ENCODE data around the gene ADM5. TPM values are rescaled to one million over a fixed set of nuclear protein-coding genes. Genes with fewer than 3 reads are reported as not detected.
A peak's percentile ranks its signal among the peaks of the same experiment; 100 is the strongest.

Gene ADM5
- total RNA-seq, 1 experiment from 2014 or later: 1.4 TPM

DNA sequence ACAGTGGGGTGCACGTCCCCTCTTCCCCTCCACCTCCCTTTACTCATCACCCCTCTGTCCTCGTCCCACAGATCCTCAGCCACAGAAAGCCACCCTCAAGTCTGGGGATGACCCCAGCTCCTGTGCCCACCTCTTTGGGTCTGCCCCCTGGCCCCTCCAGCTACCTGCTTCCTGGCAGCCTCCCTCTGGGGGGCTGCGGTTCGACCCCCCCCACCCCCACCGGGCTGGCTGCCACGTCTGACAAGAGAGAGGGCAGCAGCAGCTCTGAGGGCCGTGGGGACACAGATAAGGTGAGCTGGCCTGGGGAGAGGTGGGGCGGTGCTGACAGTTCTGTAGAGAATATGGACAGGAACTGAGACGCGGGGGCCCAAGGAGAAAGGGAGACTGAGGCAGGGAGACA lies 34.8 kb upstream of the ADM5 start:
- no peak for DNase-seq
- Histone ChIP-seq H3K27me3 (ENCODE audit: control insufficient read depth, insufficient read depth, low read length) (no peaks in the 10 kb centered on the region), H3K4me3 (ENCODE audit: insufficient read depth, low read depth, low read length) (no peak overlapping the region), H3K36me3 (replicated peaks; ENCODE audit: control insufficient read depth, insufficient read depth, low read length) (peaks cover 36% of the 10 kb centered on the region)

DNA sequence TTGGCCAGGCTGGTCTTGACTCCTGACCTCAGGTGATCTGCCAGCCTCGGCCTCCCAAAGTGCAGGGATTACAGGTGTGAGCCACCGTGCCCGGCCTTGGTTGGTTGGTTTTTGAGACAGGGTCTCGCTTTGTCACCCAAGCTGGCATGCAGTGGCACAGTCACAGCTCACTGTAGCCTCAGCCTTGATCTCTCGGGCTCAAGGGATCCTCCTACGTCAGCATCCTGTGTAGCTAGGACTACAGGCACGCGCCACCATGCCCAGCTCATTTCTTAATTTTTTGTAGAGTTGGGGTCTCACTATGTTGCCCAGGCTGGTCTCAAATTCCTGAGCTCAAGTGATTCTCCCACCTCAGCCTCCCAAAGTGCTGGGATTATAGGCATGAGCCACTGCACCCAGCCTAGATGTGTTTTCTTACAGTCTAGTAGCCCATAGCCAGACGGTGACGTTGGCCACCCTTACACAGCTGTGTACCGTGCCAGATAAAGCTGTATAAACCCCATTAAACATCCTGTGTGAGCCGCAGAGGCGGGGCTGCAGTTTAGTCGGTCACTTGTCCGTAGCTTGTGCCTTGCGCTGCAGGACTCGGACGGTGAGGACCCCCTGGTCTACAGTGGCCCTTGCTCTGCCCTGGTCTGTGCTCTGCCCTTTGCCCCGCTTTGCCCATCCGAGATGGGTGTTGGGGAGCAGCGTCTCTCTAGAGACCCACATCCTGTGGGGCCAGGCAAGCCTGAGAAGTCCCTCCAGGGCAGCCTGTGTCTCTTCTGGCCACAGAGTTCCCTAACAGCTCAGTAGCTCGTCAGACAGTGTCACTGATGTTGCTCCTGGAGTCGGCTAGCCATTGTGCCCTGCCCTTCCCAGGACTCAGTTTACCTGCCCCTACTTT lies 33.6 kb upstream of the ADM5 start:
- DNase-seq: no peak
- Histone ChIP-seq H3K27me3 (ENCODE audit: control insufficient read depth, insufficient read depth, low read length) (no peaks in the 10 kb centered on the region), H3K4me3 (ENCODE audit: insufficient read depth, low read depth, low read length) (no peak overlapping the region), H3K36me3 (replicated peaks; ENCODE audit: control insufficient read depth, insufficient read depth, low read length) (peaks cover 37% of the 10 kb centered on the region)

DNA sequence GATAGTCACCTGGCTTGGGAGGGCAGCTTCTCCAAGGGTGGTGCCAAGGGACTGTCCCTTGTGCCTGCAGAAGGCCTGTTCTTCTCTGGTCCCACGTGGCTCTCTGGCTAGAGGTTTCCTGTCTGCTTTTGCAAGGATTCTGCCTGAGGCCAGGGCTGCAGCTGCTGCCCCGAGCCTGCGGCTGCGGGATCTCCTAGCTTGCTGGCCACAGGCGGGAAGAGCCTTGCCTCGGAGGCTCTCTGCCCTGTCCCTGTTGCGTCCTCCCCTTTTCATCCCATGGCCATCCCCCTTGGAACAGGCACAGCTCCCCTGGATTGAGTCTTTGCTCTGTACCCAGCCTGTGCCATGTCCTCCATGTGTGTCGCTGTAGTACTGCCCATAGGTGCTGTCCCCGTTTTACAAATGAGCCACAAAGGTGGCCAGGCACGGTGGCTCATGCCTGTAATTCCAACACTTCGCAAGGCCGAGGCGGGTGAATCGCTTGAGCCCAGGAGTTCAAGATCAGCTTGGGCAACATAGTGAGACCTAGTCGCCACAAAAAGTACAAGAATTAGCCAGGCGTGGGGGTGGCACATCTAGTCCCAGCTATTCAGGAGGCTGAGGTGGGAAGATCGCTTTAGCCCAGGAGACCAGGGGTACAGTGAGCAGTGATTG lies 32.8 kb upstream of the ADM5 start:
- Histone ChIP-seq H3K36me3 (replicated peaks; ENCODE audit: control insufficient read depth, insufficient read depth, low read length) (peaks cover 43% of the 10 kb centered on the region), H3K27me3 (ENCODE audit: control insufficient read depth, insufficient read depth, low read length) (no peaks in the 10 kb centered on the region), H3K4me3 (ENCODE audit: insufficient read depth, low read depth, low read length) (no peak overlapping the region)
- DNase-seq: no peak

DNA sequence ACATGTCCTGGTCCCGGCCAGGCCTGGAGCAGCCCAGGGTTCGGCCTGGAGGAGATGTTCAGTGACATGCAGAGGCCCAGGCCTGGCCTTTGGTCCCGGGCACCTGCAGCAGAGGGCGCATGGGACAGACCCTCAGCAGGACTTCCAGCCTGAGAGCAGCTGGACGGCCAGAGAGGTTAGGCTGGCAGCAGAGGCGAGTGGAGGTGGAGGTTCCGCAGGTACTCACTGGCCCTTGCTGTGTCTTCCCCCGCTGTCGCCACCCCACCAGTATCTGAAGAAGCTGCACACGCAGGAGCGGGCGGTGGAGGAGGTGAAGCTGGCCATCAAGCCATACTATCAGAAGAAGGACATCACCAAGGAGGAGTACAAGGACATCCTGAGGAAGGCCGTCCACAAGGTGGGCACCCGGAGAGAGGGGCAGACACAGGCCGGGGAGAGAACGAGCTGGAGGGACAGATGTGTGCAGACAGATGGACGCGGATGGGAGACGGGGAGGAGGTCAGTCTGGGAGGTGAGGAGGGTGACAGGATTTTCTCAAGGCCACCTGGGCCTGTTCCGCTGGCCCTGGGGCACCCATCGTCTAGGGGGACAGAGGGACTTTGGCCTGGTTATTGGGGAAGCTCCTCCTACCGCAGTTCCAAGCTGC lies 31.8 kb upstream of the ADM5 start:
- Histone ChIP-seq H3K4me3 (ENCODE audit: insufficient read depth, low read depth, low read length) (no peak overlapping the region), H3K36me3 (replicated peaks; ENCODE audit: control insufficient read depth, insufficient read depth, low read length) (peaks cover 52% of the 10 kb centered on the region), H3K27me3 (ENCODE audit: control insufficient read depth, insufficient read depth, low read length) (no peaks in the 10 kb centered on the region)
- no peak for DNase-seq

DNA sequence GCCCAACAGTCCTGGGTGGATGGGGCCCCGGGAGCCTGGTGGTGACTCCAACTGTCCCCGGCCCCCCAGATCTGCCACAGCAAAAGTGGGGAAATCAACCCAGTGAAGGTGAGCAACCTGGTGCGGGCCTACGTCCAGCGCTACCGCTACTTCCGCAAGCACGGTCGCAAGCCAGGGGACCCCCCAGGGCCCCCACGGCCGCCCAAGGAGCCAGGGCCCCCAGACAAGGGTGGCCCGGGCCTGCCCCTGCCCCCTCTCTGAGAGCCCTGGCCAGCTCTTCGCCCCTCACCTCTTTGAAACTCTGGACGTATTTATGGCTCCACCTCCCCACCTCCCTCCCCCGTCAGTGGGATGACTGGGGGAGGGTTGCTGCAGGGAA lies 31.3 kb upstream of the ADM5 start:
- Histone ChIP-seq H3K27me3 (ENCODE audit: control insufficient read depth, insufficient read depth, low read length) (no peaks in the 10 kb centered on the region), H3K4me3 (ENCODE audit: insufficient read depth, low read depth, low read length) (no peak overlapping the region), H3K36me3 (replicated peaks; ENCODE audit: control insufficient read depth, insufficient read depth, low read length) (peaks cover 57% of the 10 kb centered on the region)
- DNase-seq: no peak

DNA sequence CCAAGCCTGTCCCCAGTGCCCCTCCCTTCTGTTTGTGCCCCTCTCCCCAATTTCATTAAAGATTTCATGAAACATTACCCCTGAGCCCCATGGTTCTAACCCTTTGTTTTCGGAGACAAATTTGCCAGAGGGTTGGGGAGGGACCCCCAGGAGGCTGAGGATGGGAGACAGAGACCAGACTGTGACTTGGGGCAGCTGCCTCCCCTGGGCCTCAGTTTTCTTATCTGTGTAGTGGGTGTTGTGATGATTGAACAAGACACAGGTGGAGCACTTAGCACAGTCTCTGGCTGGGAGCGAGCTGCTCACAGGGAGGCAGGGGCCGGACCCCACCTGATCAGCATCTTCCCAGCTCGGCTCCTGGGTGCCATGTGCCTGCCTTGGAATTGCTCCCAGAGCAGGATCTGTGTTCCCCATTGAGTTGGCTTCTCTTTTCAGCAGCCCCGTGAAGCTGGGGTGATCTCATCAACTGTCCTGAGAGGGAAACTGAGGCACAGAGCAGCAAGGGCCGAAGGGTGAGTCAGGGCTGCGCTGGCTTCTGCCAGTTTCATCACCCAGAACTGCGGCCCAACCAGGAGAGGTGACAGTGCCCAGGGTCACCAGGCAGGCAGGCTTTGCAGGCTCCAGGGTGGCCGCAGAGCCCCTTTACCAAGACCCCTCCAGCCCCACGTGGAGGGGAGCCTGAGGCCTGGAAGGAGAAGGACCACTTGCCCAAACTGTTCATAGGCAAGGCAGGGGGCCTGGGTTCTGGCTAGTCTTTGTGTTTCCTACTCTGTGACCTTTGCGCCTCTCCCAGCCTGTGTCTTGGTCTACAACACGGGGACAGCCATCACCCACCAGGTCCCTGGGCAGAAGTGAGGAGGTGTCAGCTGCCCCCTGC lies 30.6 kb upstream of the ADM5 start:
- H3K36me3 ChIP-seq (replicated peaks; ENCODE audit: control insufficient read depth, insufficient read depth, low read length): peaks cover 56% of the 10 kb centered on the region
- no peak overlapping the region for H3K4me3 ChIP-seq (ENCODE audit: insufficient read depth, low read depth, low read length)
- no peak for DNase-seq
- no peaks in the 10 kb centered on the region for H3K27me3 ChIP-seq (ENCODE audit: control insufficient read depth, insufficient read depth, low read length)

DNA sequence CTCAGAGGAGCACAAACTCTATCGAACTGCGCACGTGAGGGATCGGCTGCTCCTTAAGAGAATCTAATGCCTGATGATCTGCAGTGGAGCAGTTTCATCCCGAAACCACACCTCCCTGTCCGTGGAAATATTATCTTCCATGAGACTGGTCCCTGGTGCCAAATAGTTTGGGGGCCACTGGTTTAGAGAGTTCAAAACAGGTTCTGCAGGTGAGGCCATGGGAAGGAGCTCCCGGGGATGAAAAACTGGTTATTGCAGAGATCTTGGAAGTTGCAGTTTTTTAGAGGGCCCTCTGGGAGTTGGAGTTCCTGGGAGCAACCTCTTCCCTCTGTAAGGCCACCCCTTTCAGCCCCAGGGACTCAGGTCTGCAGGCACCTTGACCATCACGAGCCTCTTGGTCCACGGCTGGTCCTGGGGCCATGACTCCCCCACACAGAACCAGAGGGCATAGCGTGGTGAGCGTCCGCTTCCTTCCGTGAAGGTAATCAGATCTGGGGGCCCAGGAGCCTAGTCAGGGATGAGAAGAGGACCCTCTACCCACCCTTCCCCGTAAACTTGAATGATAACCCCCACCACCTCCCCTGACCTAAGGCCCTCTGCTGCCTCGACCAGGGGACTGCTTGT lies 28.9 kb upstream of the ADM5 start:
- H3K36me3 ChIP-seq (replicated peaks; ENCODE audit: control insufficient read depth, insufficient read depth, low read length): peaks cover 46% of the 10 kb centered on the region
- H3K4me3 ChIP-seq (ENCODE audit: insufficient read depth, low read depth, low read length): no peak overlapping the region
- no peaks in the 10 kb centered on the region for H3K27me3 ChIP-seq (ENCODE audit: control insufficient read depth, insufficient read depth, low read length)
- DNase-seq: no peak

DNA sequence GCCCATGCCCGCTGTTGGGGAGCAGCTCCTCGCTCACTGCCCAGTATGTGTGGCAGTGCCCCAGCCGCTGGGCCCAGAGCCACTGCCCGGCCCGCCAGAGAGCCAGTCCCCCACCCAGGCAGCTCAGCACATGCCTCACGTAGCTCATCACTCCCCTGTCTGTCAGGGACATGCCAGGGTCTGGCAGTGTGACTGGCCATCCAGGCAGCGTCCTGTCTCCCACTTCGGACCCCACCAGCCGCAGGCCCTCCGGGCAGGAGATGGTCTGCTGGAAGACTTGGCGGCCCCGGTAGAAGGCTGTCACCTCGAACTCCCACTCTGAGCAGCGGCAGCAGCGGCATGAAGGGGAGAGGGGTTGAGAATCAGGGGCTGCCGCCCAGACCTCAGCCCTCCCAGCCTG lies 27.4 kb upstream of the ADM5 start:
- Histone ChIP-seq H3K4me3 (ENCODE audit: insufficient read depth, low read depth, low read length) (no peak overlapping the region), H3K27me3 (ENCODE audit: control insufficient read depth, insufficient read depth, low read length) (no peaks in the 10 kb centered on the region), H3K36me3 (replicated peaks; ENCODE audit: control insufficient read depth, insufficient read depth, low read length) (peaks cover 41% of the 10 kb centered on the region)
- no peak for DNase-seq

DNA sequence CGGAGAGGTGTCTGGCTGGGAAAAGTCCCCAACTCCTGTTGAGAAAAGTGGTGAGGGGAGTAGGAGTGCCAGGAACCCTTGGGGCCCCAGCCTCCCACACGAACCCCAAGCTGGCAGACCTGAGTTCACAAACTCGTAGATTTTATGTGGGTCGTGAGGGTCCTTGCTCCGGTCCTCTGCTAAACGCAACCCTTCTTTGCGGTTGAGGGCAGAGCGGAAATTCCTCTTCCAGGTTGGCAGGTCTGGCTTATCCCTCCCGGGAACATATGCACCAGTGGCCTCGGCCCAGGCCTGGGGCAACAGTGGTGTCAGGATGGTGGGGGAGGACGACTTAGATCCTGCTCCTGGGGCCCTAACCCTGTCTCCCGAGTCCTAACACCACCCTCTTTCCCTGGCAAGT lies 26.2 kb upstream of the ADM5 start:
- Histone ChIP-seq H3K27me3 (ENCODE audit: control insufficient read depth, insufficient read depth, low read length) (no peaks in the 10 kb centered on the region), H3K4me3 (ENCODE audit: insufficient read depth, low read depth, low read length) (no peak overlapping the region), H3K36me3 (replicated peaks; ENCODE audit: control insufficient read depth, insufficient read depth, low read length) (peaks cover 42% of the 10 kb centered on the region)
- DNase-seq: no peak

DNA sequence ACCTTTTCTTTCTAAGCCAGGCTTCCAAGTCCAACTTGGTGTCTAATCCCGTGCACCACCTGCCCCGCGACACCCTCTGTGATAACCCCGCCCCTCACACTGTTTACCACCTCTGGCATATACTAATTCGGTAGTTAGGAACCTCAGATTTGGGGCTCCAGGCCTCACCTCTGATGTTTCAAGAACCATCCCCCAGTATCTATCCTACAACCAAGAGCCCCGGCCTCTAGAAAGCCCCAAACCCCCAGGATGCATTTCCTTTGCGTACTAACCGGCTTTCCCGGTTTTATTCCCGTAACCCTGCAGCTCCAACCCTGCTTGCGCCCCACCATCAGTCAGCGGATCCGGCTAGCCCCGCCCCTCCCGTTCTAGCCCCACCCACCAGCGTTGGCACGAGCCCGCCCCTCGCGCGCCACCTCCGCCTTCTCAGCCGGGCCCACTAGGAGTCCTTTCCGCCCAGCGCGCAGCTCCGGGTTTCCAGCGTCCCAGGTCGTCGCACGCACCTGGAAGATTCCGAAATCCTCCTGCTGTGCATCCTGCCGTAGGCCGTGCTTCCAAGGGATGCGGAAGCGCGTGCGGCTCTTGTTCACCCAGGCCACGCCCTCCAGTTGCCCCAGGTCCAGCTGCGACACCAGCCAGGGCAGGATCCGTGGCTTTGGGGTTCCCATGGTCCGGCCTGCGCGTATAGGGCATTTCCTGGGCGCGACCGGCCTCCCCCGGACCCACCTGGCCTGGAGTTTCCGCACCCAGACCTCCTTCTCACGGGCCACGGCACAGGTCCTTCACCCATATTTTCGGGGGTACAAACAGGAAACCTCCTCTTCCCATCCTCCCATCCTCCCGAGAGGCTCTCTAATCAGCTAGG lies 25.0 kb upstream of the ADM5 start:
- Histone ChIP-seq H3K36me3 (replicated peaks; ENCODE audit: control insufficient read depth, insufficient read depth, low read length) (peaks cover 35% of the 10 kb centered on the region), H3K4me3 (ENCODE audit: insufficient read depth, low read depth, low read length) (peak overlapping the region; percentile 90), H3K27me3 (ENCODE audit: control insufficient read depth, insufficient read depth, low read length) (no peaks in the 10 kb centered on the region)
- peak; percentile 98 for DNase-seq

DNA sequence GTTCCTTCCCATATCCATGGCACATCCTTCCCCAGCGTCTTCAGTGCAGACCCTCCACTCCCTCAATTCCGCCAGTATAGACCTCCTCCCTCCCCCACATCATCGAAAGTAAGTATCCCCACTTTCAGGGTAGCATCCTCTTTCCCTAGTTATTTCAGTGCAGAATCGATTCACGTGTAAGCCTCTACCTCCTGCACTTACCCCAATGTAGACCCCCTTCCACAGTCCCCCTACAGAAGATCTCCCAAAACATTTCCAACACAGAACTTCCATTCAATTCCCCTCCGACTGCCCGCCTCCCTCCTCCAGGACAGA lies 24.4 kb upstream of the ADM5 start:
- no peak for DNase-seq
- peaks cover 33% of the 10 kb centered on the region for H3K36me3 ChIP-seq (replicated peaks; ENCODE audit: control insufficient read depth, insufficient read depth, low read length)
- H3K4me3 ChIP-seq (ENCODE audit: insufficient read depth, low read depth, low read length): peak overlapping the region; percentile 90
- H3K27me3 ChIP-seq (ENCODE audit: control insufficient read depth, insufficient read depth, low read length): no peaks in the 10 kb centered on the region

DNA sequence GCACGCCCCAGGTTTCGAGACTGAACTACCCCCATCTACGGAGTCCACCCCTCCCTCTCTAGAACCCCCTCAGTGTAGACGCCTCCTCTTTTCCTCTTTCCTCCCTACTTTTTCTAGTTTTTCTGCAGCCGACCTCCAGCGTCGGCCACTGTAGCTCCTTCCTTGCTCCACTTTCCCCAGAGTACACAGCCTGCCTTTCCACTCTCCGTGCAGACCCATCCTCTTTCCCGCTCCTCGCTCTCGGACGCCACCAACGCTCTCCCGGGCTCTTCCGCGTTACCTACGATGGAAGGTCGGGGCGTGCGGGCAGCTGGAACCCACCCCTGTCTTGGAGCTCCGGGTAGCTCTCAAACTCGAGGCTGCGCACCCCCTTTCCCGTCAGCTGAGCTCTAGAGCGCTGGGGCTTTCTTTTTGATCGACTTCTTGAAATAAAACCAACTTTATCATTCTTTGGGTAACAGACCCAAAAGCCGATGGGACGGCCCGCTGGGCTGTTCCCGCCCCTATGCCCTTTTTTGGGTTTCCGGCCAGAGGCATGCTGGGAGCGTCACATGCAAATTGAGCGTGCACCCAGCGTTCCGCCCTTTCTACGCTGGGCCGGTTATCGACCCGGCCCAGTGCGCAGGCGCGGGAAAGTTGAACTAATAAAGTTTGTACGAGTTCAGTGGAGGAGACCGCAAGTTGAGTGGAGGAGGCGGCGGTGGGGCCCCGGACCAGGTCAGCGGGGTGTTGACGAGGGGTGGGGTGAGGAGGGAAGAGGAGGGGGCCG lies 23.9 kb upstream of the ADM5 start, which contains the start of the genes BCL2L12 and IRF3:
Gene BCL2L12 (plus strand): TSS at position 583 of the 769 bp plus-strand sequence. CDS start 760 bp downstream, outside the sequence.
Gene IRF3 (minus strand): TSS at position 507 of the 769 bp plus-strand sequence. CDS start 1,019 bp downstream, outside the sequence.
- no peaks in the 10 kb centered on the region for H3K27me3 ChIP-seq (ENCODE audit: control insufficient read depth, insufficient read depth, low read length)
- H3K4me3 ChIP-seq (ENCODE audit: insufficient read depth, low read depth, low read length): peak within 1 kb of the TSS; percentile 90
- H3K36me3 ChIP-seq (replicated peaks; ENCODE audit: control insufficient read depth, insufficient read depth, low read length): peaks cover 29% of the 10 kb centered on the region
- peak; percentile 97 for DNase-seq

DNA sequence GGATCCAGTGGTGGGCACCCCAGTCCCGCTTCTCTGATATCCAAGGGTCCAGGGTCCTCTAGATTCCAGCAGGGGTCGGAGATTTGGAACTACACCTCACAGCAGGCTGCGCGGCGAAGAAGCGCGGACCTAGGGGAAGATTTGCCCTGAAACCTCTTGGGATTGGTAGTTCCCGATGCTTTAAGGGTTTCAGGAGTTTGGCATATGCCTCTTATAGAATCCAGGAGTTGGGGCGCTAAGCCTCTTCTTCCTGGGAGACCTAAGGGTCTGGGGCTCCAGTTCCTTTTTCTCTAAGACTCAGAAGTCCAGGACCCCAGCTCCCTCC lies 23.3 kb upstream of the ADM5 start:
- peak overlapping the region; percentile 90 for H3K4me3 ChIP-seq (ENCODE audit: insufficient read depth, low read depth, low read length)
- no peaks in the 10 kb centered on the region for H3K27me3 ChIP-seq (ENCODE audit: control insufficient read depth, insufficient read depth, low read length)
- no peak for DNase-seq
- H3K36me3 ChIP-seq (replicated peaks; ENCODE audit: control insufficient read depth, insufficient read depth, low read length): peaks cover 25% of the 10 kb centered on the region
